Peyer's patch (tissue), 4 donors: ENCODE data around the gene DVL2.

Experiments used
- CTCF ChIP-seq, 6 experiments: fragments of 450-650 bp in 4 of 6; fragments of 200-600 bp in 2 of 6; sonication (generic) in 1 of 6; IDR thresholded peaks; one replicate each; pipeline ENCODE4 v1.5.1; 2017 to 2019; ENCODE audit warnings: antibody characterized with exemption in 6 of 6, mild to moderate bottlenecking in 3 of 6, moderate library complexity in 1 of 6
- POLR2A ChIP-seq, 2 donors: fragments of 450-650 bp; IDR thresholded peaks; one replicate each; pipeline ENCODE4 v1.5.1; 2017; ENCODE audit warnings: antibody characterized with exemption in 2 of 2, mild to moderate bottlenecking in 2 of 2, moderate library complexity in 2 of 2

GRCh38 chr17:7208027-7208571, 26.2 kb downstream of the DVL2 start:
- no peak for TF ChIP-seq CTCF (IDR thresholded peaks at IDR 0.05)
- TF ChIP-seq POLR2A (IDR thresholded peaks at IDR 0.05) = no peak
